Right renal pelvis (tissue), 4 donors: ENCODE data around the gene RBMS3. TPM values are rescaled to one million over a fixed set of nuclear protein-coding genes. Genes with fewer than 3 reads are reported as not detected.
A peak's percentile ranks its signal among the peaks of the same experiment; 100 is the strongest.

Experiments used
- DNase-seq, 4 donors: peaks; one replicate each; pipeline ENCODE4 v3.0.0-alpha.2; 2013; ENCODE audit warnings: low read depth in 4 of 4, low spot score in 3 of 4, missing footprints in 1 of 4
- polyA plus RNA-seq, 4 donors: library from polyadenylated mRNA; unstranded; fragments of 120-200 nt; gene quantifications; one replicate each; pipeline ENCODE4 v1.2.1, GENCODE V29; 2013; ENCODE audit not compliant: insufficient read length in 4 of 4

RBMS3 gene
- polyA plus RNA-seq, 4 donors: 10.3 to 15.0 (median 14.5) TPM

DNA sequence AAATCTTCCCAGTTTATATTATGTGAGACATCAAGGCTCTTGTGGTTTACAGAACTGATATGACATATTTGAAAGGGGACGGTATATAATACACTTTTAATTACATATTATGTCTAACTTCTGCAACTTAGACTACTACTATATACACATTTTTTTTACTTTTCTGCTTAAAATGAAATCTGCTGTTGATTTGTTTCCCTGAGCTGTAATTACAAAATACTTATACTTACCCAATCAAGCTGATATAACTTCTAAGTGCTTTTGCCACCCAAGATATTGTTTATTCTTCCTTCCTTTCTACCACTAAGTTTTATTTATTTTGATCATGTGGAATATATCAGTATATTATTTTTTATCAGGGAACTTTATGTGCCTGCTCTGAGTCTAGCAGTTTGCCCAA, 671.6 kb downstream of the RBMS3 start:
- DNase-seq: no peak

GRCh38 chr3:29955413-29955812, 674.5 kb downstream of the RBMS3 start:
- DNase-seq: no peak

DNA sequence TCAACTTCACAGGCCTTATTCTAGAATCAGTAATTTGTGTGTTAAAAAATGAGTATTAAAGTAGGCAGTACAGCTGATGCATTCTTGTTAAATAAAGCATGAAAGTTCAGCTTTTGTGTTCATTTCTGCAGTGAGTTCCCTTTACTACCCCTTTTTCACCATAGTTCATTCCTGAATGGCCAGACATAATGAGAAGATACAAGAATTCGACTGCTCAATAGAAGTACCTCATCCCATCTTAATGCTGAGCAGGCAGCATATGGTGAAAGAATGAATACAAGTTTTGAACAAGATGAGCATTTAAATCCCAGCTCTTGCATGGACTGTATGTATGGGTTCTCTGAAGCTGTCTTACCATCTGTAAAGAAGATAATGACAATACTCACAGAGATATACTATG, 677.9 kb downstream of the RBMS3 start:
- DNase-seq: no peak

DNA sequence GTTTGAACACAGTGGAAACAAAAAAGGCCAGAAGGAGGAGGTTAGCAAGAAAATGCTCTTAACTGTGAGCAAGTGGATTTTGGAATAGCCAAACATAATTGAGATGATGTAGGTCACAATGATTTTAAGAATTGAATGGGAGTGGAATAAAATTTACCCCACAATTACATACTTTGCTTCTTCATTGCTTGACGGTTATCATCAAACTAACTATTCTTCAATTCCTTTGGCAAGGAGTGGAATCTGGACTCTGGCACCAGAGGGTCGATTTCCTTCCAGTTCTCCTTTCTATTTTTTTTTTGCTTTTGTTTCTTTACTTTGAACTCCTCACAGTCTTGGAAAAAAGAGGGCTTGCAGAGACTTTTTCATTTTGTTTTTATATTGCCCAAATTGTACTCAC, 691.0 kb downstream of the RBMS3 start:
- DNase-seq: no peak

DNA sequence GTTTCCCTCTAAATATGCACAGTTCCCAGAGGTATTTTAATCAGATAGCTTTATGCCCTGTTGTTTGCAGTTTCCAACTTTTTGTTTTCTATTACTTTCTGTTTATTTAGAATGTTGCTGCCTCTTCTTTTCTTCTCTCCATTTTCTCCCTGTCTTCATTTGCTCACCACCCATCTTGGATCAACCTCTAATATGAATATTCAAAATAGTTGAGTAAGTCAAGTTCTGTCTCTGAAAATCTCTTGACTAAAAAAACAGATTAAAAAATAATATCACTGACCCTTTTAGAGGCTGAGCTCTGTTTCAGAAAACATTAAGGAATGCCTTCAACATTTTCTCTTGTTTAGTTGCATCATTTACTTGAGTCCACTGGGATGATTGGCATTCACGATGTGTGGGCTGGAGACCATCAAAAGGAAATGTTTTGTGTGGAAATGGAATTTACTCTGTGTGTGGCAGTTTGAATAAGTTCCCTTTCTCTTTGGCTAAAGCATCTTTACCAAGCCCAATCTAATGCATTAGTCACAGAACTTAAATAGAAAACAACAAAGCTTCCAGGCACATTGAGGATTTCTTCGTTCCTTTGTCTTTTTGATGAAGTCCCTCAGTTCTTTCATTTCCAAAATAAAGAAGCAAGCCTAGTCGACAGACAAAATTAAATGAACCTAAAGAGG, 691.6 kb downstream of the RBMS3 start:
- DNase-seq: no peak

GRCh38 chr3:29973763-29974162, 692.9 kb downstream of the RBMS3 start:
- DNase-seq: no peak

DNA sequence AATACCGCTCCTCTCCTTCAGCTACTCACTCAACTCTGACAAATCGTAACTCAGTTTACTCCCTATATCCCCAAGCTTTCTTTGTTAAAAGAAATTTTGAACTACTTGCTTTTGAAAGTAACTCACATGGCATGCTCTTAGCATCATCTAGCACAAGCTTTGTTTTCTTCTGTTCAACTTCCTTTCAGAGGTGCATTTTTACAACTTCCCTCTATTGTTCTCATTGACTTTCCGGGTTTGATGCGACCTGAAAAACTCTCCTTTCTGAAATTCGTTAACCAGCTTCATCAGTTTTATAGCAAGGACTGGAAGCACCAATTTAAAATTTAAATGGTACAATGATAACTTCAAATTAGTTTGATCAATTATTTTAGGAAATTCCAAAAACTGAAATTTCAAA, 696.0 kb downstream of the RBMS3 start:
- DNase-seq: no peak

- DNase-seq: no peak
Observed at GRCh38 chr3:29977360-29977759, 696.5 kb downstream of the RBMS3 start.

GRCh38 chr3:29978036-29978435, 697.2 kb downstream of the RBMS3 start:
- no peak for DNase-seq

- DNase-seq: no peak
Observed at GRCh38 chr3:29991198-29991597, 710.3 kb downstream of the RBMS3 start.

DNA sequence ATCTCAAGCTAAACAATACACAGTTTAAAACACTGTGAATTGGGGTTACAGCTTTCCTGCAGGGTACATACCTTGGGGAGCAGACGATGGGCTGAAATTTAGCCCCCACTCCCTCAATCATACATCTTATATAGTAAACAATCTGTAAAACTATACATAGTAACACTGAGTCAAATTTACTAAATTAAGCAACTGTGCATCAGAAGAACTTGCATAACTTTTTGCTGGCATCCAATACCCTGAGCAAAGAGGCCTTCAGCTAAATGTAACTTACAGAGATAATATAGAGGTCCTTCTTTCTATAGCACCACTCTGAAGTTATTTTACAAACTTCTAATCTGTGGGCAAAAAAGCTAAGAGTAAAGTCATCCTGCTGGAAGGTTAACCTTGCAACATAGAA, 721.9 kb downstream of the RBMS3 start:
- no peak for DNase-seq

- DNase-seq: no peak
Observed at GRCh38 chr3:30003741-30004140, 722.9 kb downstream of the RBMS3 start.

DNA sequence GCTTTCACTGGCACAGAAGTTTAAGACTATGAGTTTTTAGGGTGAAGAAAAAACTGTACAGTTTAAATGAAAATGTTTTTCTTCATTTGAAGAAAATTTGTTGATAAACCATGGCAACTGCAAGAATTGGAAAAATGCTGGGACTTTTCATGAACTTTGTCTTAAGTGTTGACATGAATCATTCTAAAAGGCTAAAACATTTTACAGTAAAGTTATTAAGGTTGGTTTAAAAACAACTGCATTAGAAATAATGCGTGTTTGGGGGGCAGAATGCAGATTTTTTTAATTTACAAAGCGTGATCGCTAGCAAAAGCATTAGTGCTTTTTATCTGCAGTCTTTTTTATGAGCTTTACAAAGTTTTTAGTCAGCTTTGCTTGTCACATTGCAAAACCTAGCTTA, 723.6 kb downstream of the RBMS3 start:
- no peak for DNase-seq

DNA sequence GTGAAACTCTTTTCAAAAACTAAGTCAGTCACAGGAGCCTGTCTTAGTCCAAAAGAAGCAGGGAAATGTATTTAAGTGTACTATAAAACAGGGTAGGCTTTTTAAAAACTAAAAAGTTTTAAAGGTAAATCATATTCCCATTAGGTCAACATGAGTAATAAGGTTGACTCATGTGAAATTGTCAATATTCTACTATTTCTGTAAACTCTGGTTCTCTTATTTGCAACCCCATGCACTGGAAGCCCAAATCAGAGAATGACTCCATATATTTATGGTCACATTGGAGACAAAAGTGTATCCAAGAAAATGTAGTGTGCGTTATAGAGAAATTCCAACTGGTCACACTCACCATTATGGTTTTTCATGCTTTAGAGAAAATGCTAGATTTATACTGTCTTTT, 725.2 kb downstream of the RBMS3 start:
- no peak for DNase-seq

DNA sequence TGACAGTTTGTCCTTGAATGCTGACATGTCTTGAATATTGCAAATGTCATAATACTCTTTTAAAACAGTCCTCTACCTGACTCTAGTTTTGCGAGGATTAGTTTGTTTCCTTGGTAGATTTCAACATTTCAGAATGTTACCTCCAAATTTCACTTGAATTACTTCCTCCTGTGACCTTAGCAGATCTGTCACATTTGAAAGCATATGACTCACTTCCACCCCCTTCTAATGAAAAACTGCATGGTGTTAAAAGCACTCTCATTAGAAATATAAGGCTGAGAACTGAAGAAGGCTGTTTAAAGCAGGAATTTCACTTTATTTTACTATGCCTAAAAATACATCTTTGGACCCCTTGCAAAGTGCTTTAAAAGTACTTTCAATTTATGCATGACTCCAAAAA, 726.8 kb downstream of the RBMS3 start:
- DNase-seq: no peak

DNA sequence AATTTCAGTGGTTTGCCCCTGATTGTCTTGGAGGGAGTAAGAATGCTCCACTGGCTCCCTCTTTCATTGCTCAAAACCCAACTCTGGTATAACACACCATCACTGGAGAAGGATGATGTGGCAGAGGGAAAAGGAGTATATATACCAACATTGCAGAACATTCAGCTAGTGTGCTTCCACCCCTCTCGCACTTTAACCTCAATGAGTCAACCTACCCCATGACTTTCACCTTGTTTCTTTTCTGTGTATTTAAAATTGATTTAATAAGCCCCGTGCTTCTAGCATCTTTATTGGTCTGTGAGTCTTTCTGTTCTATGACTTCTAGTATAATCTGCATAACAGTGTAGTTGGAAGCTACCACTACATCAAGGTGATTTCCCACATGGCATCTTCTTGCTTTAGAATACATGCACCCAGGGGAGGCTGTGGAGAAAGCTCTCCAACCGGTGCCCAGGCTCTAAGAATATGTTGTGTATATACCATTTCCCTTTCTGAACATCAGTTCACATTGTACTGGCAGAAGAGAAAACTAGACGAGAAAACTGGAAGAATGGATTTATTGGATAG, 730.4 kb downstream of the RBMS3 start:
- DNase-seq: no peak

GRCh38 chr3:30012941-30013543, 732.2 kb downstream of the RBMS3 start:
- peak; percentile 38 to 53 (median 39) for DNase-seq

- no peak for DNase-seq
Observed at GRCh38 chr3:30017901-30018300, 737.0 kb downstream of the RBMS3 start.

GRCh38 chr3:30020380-30020779, 739.5 kb downstream of the RBMS3 start:
- DNase-seq: no peak

DNA sequence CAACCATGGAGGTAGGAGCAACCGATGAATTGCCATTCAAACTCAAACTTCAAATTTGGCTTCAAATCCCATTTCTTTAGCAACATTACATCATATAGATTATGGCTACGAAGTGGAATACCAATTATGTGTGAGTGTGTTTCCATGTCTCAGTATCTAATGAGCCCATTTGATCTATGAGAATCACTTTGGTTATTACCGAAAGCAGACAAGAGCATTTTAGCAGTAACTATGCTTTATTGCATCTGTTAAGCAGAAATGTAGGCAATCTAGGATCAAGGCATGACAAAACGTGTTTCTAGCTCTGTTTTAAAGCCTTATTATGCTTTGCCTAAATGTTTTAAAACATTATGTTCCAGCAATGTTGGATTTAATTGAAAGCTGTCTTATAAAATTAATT, 743.6 kb downstream of the RBMS3 start:
- DNase-seq: no peak

GRCh38 chr3:30026851-30027250, 746.0 kb downstream of the RBMS3 start:
- no peak for DNase-seq

- no peak for DNase-seq
Observed at GRCh38 chr3:30034246-30034991, 753.5 kb downstream of the RBMS3 start.
